ENCODE results near the gene SHH. TPM values are rescaled to one million over a fixed set of nuclear protein-coding genes. Genes with fewer than 3 reads are reported as not detected.

The SHH gene
- total and polyA plus RNA-seq, 11 donors: not detected

DNA sequence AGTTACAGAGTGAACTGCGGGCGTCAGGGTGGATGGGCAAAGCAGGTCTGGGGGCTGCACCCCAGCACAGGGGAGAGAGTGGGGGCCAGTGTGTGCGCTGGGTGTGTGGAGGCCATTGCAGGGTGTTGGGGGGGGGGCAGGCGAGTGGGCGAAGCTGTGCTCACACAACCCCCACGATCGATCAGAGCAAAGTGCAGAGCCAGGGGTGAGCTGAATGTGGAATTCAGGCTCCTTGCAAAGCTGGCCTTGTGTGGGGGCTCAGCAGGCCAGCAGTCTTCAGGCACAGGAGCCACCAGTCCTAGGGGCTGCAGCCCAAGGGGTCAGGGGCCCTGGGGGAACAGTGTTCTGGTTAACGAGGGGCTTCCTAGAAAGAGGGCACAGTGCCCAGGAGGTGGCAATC, 862 bp upstream of the SHH start:
- 3 to 7% (median 6%) methylated on average over 6 to 8 of the region's 8 CpGs for WGBS, 4 donors
- peaks cover 49 to 96% (median 77%) of the 10 kb centered on the region in 9 donors for H3K27me3 ChIP-seq
- H3K27ac ChIP-seq: no peak overlapping the region
- peaks cover 0 to 4% (median 0%) of the 10 kb centered on the region in 12 donors for H3K9me3 ChIP-seq
- TF ChIP-seq POLR2A (IDR thresholded peaks at IDR 0.05): no peak
- TF ChIP-seq, protein P1, sequence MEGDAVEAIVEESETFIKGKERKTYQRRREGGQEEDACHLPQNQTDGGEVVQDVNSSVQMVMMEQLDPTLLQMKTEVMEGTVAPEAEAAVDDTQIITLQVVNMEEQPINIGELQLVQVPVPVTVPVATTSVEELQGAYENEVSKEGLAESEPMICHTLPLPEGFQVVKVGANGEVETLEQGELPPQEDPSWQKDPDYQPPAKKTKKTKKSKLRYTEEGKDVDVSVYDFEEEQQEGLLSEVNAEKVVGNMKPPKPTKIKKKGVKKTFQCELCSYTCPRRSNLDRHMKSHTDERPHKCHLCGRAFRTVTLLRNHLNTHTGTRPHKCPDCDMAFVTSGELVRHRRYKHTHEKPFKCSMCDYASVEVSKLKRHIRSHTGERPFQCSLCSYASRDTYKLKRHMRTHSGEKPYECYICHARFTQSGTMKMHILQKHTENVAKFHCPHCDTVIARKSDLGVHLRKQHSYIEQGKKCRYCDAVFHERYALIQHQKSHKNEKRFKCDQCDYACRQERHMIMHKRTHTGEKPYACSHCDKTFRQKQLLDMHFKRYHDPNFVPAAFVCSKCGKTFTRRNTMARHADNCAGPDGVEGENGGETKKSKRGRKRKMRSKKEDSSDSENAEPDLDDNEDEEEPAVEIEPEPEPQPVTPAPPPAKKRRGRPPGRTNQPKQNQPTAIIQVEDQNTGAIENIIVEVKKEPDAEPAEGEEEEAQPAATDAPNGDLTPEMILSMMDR (IDR thresholded peaks at IDR 0.05): no peak
- H3K4me1 ChIP-seq: peaks cover 0 to 35% (median 13%) of the 10 kb centered on the region in 12 donors
- intact Hi-C loops (cut with DNase I): loop anchor here in 3 of 10 donors (5.0 kb wide), 1 partner anchor 659 kb away; no protein-coding TSS in a partner anchor
- no peak overlapping the region for H3K4me3 ChIP-seq
- ATAC-seq (no peak), DNase-seq (peak in 2 of 5 donors; percentile 11 to 29)
- no peaks in the 10 kb centered on the region for H3K36me3 ChIP-seq

DNA sequence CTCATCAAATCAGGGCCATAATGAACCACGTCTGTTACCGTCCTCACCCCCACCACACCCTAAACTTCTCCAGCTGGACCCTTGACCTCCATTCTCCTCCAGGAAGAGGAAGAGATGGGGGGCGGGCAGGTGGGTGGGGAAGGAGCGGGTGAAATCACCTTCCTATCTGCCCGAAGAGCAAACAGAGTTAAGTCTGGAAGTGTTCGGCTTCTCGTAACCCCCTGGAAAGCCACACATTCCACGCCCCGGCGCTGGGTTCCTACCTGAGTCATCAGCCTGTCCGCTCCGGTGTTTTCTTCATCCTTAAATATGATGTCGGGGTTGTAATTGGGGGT, 736 bp downstream of the SHH start:
- 0 to 3% (median 1%) methylated on average over 13 of the region's 13 CpGs for WGBS, 4 donors
- Histone ChIP-seq H3K27me3 (peaks cover 57 to 100% (median 88%) of the 10 kb centered on the region in 9 donors), H3K27ac (no peak overlapping the region), H3K4me1 (peaks cover 0 to 45% (median 15%) of the 10 kb centered on the region in 12 donors), H3K9me3 (no peaks in the 10 kb centered on the region), H3K4me3 (no peak overlapping the region), H3K36me3 (no peaks in the 10 kb centered on the region)
- DNase-seq: peak in 2 of 5 donors; percentile 5 to 10
- no peak for TF ChIP-seq POLR2A (IDR thresholded peaks at IDR 0.05)
- TF ChIP-seq, protein P1 (IDR thresholded peaks at IDR 0.05): no peak
- intact Hi-C loops (cut with DNase I): loop anchor here in 3 of 10 donors (5.0 kb wide), 1 partner anchor 661 kb away; no protein-coding TSS in a partner anchor
- no peak for ATAC-seq

DNA sequence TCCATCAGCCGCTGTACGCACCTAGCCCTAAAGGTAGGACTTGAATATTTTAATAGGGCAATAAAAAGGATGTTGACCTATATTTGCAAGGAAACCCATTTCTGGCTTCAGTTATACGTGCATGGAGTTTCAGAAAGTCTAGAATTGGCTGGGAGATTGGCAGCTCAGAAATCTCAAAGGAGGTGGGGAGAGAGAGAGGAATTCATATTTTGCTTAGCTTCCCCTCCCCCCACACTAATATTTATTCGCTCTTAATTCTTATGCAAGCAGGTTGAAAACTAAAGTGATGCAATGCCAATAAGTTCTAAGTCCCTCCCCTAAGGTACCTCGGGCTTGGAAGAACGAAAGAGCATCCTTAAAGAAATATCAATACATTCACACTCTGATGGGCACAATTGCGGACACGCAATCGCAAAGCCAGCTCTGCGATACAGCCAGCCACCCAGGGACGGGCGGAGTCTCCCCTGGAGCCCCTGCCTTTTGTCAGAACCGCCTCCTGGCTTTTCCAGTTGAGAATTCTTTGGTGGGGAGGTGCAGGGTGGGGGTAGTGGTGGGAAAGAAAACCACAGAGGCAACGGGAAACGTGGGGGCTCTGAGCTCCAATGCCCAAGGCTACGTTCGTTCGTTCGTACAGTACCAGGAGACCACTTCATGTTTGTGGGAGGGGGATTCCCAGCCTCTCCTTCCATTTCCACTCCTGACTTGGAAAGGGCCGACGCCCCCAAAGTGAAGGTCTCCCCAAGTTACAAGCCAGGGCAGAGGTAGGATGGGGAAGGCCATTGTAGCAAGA, 1.3 kb downstream of the SHH start:
- Histone ChIP-seq H3K27me3 (peaks cover 62 to 100% (median 92%) of the 10 kb centered on the region in 9 donors), H3K4me3 (no peak overlapping the region), H3K36me3 (no peaks in the 10 kb centered on the region), H3K9me3 (no peaks in the 10 kb centered on the region), H3K4me1 (peaks cover 0 to 50% (median 19%) of the 10 kb centered on the region in 12 donors), H3K27ac (no peak overlapping the region)
- no peak for TF ChIP-seq POLR2A (IDR thresholded peaks at IDR 0.05)
- TF ChIP-seq, protein P1 (IDR thresholded peaks at IDR 0.05): no peak
- intact Hi-C loops (cut with DNase I): loop anchor here in 3 of 10 donors (5.0 kb wide), 1 partner anchor 661 kb away; no protein-coding TSS in a partner anchor
- DNase-seq (peak in 1 of 5 donors; percentile 9), ATAC-seq (no peak)
- WGBS, 4 donors: 1 to 3% (median 1%) methylated on average over 21 of the region's 21 CpGs
